Measurements from ENCODE around the gene PDE9A. TPM values are rescaled to one million over a fixed set of nuclear protein-coding genes. Genes with fewer than 3 reads are reported as not detected.

PDE9A gene
- total and polyA plus RNA-seq, 2 experiments from 2014 or later = not detected

GRCh38 chr21:42705346-42705745 is 51.9 kb downstream of the PDE9A start:
- WGBS, 2 experiments (ENCODE audit: low coverage in 1 of 2, low lambda C conversion rate in 2 of 2, missing lambda C conversion rate in 2 of 2) = 52 to 53% methylated on average over 19 of the region's 19 CpGs

GRCh38 chr21:42705746-42706374 is 52.4 kb downstream of the PDE9A start:
- in situ Hi-C loops (cut with MboI) = no loop called here
- Histone ChIP-seq H4K20me1 (ENCODE audit: insufficient read depth) (no peaks in the 10 kb centered on the region), H2AFZ (no peak overlapping the region), H3K27ac (no peak overlapping the region), H3K4me1 (ENCODE audit: insufficient read depth) (no peaks in the 10 kb centered on the region), H3K79me2 (ENCODE audit: insufficient read depth) (no peaks in the 10 kb centered on the region), H3K9ac (no peak overlapping the region), H3K4me3 (no peak overlapping the region), H3F3A (ENCODE audit: insufficient read depth) (no peaks in the 10 kb centered on the region), H3K36me3 (ENCODE audit: low read depth) (no peaks in the 10 kb centered on the region), H3K4me2 (ENCODE audit: unreplicated experiment) (no peak overlapping the region), H3K27me3 (replicated peaks; ENCODE audit: insufficient read depth) (peaks cover 37% of the 10 kb centered on the region), H3K9me2 (ENCODE audit: insufficient read depth) (no peaks in the 10 kb centered on the region), H3K9me3 (ENCODE audit: low read depth) (no peaks in the 10 kb centered on the region)
- WGBS, 2 experiments (ENCODE audit: low coverage in 1 of 2, low lambda C conversion rate in 2 of 2, missing lambda C conversion rate in 2 of 2) = 39 to 46% methylated on average over 14 of the region's 14 CpGs
- TF ChIP-seq EZH2 (IDR thresholded peaks at IDR 0.05; ENCODE audit: insufficient read depth, poor library complexity, severe bottlenecking) = no peak
- no peak for TF ChIP-seq EZH2phosphoT487 (IDR thresholded peaks at IDR 0.05; ENCODE audit: insufficient read depth, low read depth)
- no peak for DNase-seq

More at GRCh38 chr21:42705346-42705745, 51.9 kb downstream of the PDE9A start:
- no peak overlapping the region for H3K9ac ChIP-seq
- no peak for DNase-seq
- no peak overlapping the region for H2AFZ ChIP-seq
- H3K9me3 ChIP-seq (ENCODE audit: low read depth) = no peaks in the 10 kb centered on the region
- TF ChIP-seq EZH2 (IDR thresholded peaks at IDR 0.05; ENCODE audit: insufficient read depth, poor library complexity, severe bottlenecking) = no peak
- TF ChIP-seq EZH2phosphoT487 (IDR thresholded peaks at IDR 0.05; ENCODE audit: insufficient read depth, low read depth) = no peak
- H3K4me2 ChIP-seq (ENCODE audit: unreplicated experiment) = no peak overlapping the region
- no peaks in the 10 kb centered on the region for H3K9me2 ChIP-seq (ENCODE audit: insufficient read depth)
- no peaks in the 10 kb centered on the region for H3K4me1 ChIP-seq (ENCODE audit: insufficient read depth)
- in situ Hi-C loops (cut with MboI) = no loop called here
- no peak overlapping the region for H3K4me3 ChIP-seq
- H3K36me3 ChIP-seq (ENCODE audit: low read depth) = no peaks in the 10 kb centered on the region
- H3K27ac ChIP-seq = no peak overlapping the region
- peaks cover 42% of the 10 kb centered on the region for H3K27me3 ChIP-seq (replicated peaks; ENCODE audit: insufficient read depth)
- no peaks in the 10 kb centered on the region for H3F3A ChIP-seq (ENCODE audit: insufficient read depth)
- no peaks in the 10 kb centered on the region for H3K79me2 ChIP-seq (ENCODE audit: insufficient read depth)
- H4K20me1 ChIP-seq (ENCODE audit: insufficient read depth) = no peaks in the 10 kb centered on the region

GRCh38 chr21:42706765-42707164 is 53.3 kb downstream of the PDE9A start:
- Histone ChIP-seq H3F3A (ENCODE audit: insufficient read depth) (no peaks in the 10 kb centered on the region), H3K36me3 (ENCODE audit: low read depth) (no peaks in the 10 kb centered on the region), H3K4me2 (ENCODE audit: unreplicated experiment) (no peak overlapping the region), H3K27me3 (replicated peaks; ENCODE audit: insufficient read depth) (peaks cover 34% of the 10 kb centered on the region), H4K20me1 (ENCODE audit: insufficient read depth) (no peaks in the 10 kb centered on the region), H3K9me3 (ENCODE audit: low read depth) (no peaks in the 10 kb centered on the region), H3K27ac (no peak overlapping the region), H3K79me2 (ENCODE audit: insufficient read depth) (no peaks in the 10 kb centered on the region), H3K4me1 (ENCODE audit: insufficient read depth) (no peaks in the 10 kb centered on the region), H2AFZ (no peak overlapping the region), H3K9ac (no peak overlapping the region), H3K4me3 (no peak overlapping the region), H3K9me2 (ENCODE audit: insufficient read depth) (no peaks in the 10 kb centered on the region)
- in situ Hi-C loops (cut with MboI) = no loop called here
- WGBS, 2 experiments (ENCODE audit: low coverage in 1 of 2, low lambda C conversion rate in 2 of 2, missing lambda C conversion rate in 2 of 2) = 52 to 54% methylated on average over 13 of the region's 13 CpGs
- no peak for DNase-seq
- TF ChIP-seq EZH2 (IDR thresholded peaks at IDR 0.05; ENCODE audit: insufficient read depth, poor library complexity, severe bottlenecking) = no peak
- no peak for TF ChIP-seq EZH2phosphoT487 (IDR thresholded peaks at IDR 0.05; ENCODE audit: insufficient read depth, low read depth)

- WGBS, 2 experiments (ENCODE audit: low coverage in 1 of 2, low lambda C conversion rate in 2 of 2, missing lambda C conversion rate in 2 of 2) = 52 to 65% methylated on average over 7 of the region's 7 CpGs
- H3K4me2 ChIP-seq (ENCODE audit: unreplicated experiment) = no peak overlapping the region
These were observed 53.9 kb downstream of the PDE9A start for GRCh38 chr21:42707207-42707830.

More at GRCh38 chr21:42707207-42707830, 53.9 kb downstream of the PDE9A start:
- H3K4me3 ChIP-seq = no peak overlapping the region
- no peak for DNase-seq
- no peaks in the 10 kb centered on the region for H4K20me1 ChIP-seq (ENCODE audit: insufficient read depth)
- no peaks in the 10 kb centered on the region for H3K9me2 ChIP-seq (ENCODE audit: insufficient read depth)
- H3K27me3 ChIP-seq (replicated peaks; ENCODE audit: insufficient read depth) = peaks cover 34% of the 10 kb centered on the region
- H3F3A ChIP-seq (ENCODE audit: insufficient read depth) = no peaks in the 10 kb centered on the region
- H3K79me2 ChIP-seq (ENCODE audit: insufficient read depth) = no peaks in the 10 kb centered on the region
- in situ Hi-C loops (cut with MboI) = no loop called here
- H3K27ac ChIP-seq = no peak overlapping the region
- no peak overlapping the region for H3K9ac ChIP-seq
- no peaks in the 10 kb centered on the region for H3K36me3 ChIP-seq (ENCODE audit: low read depth)
- TF ChIP-seq EZH2 (IDR thresholded peaks at IDR 0.05; ENCODE audit: insufficient read depth, poor library complexity, severe bottlenecking) = no peak
- TF ChIP-seq EZH2phosphoT487 (IDR thresholded peaks at IDR 0.05; ENCODE audit: insufficient read depth, low read depth) = no peak
- H2AFZ ChIP-seq = no peak overlapping the region
- H3K4me1 ChIP-seq (ENCODE audit: insufficient read depth) = no peaks in the 10 kb centered on the region
- H3K9me3 ChIP-seq (ENCODE audit: low read depth) = no peaks in the 10 kb centered on the region
